Activated T-helper 1 cell treated with Interleukin-2 at 50 U/mL for 16 hours (primary cell): Measurements from ENCODE around the gene MED31.
"Not testable (repeated sequence)": the region's sequence is repeated elsewhere in the genome, so short reads cannot be mapped to it uniquely, and the experiment has no call there.

Experiments used
- DNase-seq: peaks from one replicate; pipeline ENCODE4 v3.0.0-alpha.2; 2020; ENCODE audit warnings: low read depth

The MED31 gene

GRCh38 chr17:6651354-6651918, at the start of gene MED31, which contains the start of gene C17orf100:
TSS of gene MED31 (minus strand) at chr17:6651605. CDS start at chr17:6651528, 77 bp downstream.
TSS of gene C17orf100 (plus strand) at chr17:6651762. CDS start at chr17:6651914, 152 bp downstream.
- DNase-seq = peak; percentile 91

DNA sequence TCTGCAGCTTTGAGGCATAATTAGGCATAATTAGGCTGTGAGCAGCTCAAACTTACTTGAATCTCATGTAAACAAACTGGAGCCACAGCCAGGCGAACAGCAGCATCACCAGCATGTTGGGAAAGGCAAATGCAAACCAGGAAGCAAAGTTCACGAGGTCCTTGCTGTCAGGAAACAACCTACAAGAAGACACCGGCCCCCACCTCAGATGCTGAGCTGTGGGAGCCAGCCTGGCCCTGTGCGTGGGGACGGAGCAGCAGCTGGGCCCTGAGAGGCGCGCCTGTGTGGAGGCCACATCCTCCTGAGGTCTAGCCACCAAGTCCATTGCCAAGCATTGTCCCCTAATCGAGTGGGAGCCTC, 49.5 kb upstream of the MED31 start:
- DNase-seq = no peak

DNA sequence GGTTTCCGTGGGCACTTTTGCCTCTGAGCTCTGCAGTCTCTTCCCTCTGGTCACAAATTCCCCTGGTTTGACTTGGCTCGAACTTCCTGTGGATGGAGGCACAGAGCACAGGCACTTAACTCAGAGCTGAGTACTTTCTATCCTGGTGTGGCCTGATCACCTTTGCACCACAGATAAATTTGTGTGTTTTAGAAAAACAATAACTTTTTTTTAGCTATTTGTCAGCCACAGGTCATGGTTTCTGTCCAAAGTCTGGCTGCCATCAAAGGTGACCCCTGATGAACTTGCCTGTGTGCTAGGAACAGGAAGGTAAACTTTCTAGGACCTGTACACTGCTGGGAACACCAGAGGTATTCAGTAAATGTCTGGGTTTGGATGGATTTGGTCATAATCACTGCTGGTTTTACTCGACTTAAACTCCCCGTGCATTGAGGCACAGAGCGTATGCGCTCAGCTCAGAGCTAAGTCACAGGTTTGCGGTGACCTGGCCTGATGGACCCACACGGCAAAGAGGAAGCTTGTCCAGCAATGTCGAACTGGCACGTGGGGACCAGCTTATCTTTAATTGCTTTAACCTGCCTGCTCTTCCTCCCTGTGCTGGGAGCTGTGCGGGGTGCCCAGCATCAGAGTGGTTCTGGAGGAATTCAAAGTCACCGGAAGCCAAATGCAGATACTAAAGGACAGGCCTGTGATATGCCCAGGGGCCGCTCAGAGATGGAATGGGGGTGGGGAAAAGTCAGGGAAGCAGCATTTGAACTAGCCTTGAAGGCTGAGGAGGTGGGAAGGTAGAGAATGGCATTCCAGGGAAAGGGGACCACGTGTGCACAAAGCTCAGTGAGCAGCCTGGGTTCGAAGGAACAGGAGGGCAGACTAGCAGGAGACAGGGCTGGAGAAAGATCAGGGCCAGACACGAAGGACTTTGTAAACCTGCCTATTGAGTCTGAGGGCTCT, 48.9 kb upstream of the MED31 start:
- no peak for DNase-seq

- DNase-seq = no peak
Measured at GRCh38 chr17:6698004-6698403, 46.6 kb upstream of the MED31 start.

DNA sequence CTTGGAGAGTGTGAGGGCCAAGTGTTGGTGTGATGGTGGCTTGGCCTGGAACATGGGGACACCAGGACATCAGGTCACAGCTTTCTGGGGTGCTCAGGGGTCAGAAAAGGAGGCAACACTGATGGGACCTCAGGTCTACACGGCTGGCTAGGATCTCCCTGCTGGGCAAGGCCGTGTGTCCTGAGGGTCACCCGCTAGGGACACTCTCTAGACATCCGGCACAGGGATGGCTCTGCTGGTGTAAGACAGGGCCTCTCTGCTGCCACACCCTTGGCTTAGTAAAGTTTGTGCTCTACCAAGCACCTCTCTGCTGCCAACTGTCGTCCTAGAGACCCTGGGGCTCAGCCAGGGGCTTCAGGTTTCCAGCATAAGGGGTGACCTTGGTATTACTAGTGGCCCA, 45.5 kb upstream of the MED31 start:
- DNase-seq = no peak

- no peak for DNase-seq
Measured at GRCh38 chr17:6695565-6695964, 44.2 kb upstream of the MED31 start.

- no peak for DNase-seq
Measured at GRCh38 chr17:6695051-6695450, 43.6 kb upstream of the MED31 start.

- not testable (repeated sequence) for DNase-seq
Measured at GRCh38 chr17:6691958-6692357, 40.6 kb upstream of the MED31 start.

DNA sequence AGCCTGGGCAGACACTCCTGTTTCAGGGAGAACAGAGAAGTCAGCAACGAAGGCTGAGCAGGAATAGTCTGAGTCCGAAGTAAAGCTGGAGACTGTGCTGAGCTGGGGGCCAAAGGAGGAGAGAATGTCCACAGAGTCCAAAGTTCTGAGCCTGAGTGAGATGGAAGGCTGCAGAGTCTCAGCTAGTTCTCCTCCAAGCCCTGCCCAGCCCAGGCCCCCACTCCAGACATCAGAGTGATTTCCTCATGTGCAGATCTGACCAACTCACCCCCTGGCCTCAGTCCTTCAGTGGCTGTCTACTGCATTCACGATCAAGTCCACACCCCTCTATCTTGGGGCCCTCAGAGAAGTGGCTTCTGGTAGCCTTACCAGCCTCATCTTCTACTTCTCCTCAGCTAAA, 40.1 kb upstream of the MED31 start:
- DNase-seq = no peak

GRCh38 chr17:6690641-6691040, 39.2 kb upstream of the MED31 start:
- DNase-seq = no peak

GRCh38 chr17:6688944-6689343, 37.5 kb upstream of the MED31 start:
- DNase-seq = no peak

DNA sequence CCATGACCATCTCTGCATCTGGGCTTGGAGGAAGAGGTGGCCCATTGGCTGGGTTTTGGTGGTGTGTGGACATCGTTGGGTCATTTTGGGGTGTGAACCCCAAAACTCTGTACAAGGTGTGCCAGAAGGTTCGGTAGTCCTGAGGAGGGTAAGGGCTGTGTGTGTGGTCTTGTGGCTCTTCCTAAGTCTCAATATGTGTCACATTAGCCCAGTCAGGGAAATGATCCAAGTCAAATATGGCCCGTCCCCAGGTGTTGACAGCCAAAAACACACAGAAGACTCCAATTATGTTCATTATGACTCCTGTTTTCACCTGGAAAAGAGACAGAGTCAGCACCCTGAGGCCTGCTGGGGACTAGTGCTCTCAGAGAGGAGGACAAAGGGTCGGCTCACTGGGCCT, 34.6 kb upstream of the MED31 start:
- DNase-seq = no peak

GRCh38 chr17:6684881-6685767, 33.7 kb upstream of the MED31 start:
- no peak for DNase-seq

GRCh38 chr17:6684460-6684783, 33.0 kb upstream of the MED31 start:
- no peak for DNase-seq

DNA sequence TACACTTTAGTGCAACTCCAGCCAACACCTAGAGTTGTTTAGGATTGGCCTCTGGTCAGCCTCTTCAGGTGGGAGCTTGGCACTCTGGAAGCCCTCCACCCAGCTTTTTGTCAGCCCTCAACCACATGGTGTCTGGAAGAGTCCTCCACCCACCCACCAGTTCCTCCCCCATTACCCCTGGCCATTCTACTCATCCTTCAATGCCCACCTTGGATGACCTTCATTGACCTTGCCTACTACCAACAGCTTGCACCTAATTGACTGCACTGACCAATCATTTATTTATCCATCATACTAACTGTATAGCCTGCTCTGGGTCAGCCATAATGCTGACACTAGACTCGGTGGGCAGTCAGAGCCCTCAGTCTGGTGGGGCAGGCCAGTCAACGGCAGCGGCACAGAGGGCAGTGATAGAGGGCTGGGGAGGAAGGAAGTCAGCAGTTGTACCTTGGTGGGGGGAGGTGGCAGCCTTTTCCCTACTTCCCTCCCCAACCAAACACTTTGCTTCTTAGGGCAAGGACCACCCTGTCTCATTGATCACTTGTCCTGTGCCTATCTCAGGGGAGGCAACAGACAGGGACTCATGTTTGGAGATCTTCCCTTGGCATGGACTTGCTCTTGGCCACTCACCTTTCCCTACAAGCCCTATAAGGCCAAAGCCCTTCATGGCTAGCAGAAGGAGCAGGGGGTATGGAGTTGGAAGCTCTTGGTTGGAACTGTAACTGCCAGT, 32.5 kb upstream of the MED31 start:
- no peak for DNase-seq

DNA sequence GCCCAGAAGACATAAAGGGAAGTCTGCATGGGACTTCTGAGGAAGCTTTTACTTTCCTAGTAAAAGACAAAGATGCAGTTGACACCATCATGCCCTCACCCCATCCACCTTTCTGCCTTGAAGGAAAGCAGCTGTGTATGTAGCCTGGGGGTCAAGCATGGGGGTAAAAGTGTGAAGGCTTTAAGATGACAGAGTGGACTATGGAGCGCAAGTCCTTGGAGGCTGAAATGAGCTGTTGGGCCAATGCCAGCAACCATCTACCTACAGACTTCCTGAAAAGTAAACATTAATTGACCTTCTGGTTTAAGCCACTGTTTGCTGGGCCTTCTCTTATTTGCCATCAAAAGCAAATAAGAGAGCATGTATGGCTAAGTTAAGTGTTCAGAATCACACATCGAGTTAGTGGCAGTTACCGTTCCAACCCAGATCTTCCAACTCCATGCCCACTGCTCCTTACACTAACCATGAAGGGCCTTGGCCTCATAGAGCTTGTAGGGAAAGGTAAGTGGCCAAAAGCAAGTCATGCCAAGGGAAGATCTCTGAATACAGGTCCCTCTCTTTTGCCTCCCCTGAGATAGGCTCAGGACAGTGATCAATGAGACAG, 31.8 kb upstream of the MED31 start:
- no peak for DNase-seq

- no peak for DNase-seq
Measured at GRCh38 chr17:6682339-6682738, 30.9 kb upstream of the MED31 start.

DNA sequence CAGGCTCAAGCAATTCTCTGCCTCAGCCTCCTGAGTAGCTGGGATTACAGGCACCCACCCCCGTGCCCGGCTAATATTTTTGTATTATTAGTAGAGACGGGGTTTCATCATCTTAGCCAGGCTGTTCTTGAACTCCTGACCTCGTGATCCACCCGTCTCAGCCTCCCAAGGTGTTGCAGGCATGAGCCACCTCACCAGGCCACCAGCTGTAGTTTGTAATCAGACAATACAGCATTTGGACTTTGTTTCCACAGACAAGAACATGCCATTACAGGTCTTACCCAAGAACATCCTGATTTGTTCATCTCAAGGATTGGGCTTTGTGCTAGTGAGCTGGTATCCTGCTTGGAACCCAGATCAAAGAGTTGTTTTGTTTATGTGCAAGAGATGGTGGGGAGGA, 30.3 kb upstream of the MED31 start:
- DNase-seq = no peak

DNA sequence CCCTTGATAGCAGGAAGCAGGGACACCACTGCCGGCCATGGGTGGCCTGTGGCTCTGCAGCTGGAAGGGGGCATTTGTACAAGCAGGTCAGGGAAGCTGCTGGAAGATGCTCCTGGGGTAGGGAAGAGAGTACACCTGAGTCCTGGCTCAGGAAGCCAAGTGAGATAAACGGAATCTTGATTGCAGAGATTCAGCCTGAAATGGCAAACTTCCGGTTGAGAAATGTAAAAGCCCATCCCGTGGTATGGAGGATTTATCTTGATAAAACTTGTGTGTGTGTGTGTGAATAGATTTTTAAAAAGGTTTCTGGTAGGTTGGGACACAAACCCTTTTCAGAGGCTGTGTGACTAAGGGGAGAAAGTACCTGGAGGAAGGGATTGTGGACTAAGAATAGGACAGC, 29.8 kb upstream of the MED31 start:
- DNase-seq = no peak

- no peak for DNase-seq
Measured at GRCh38 chr17:6679241-6679640, 27.8 kb upstream of the MED31 start.

- DNase-seq = no peak
Measured at GRCh38 chr17:6677946-6678345, 26.5 kb upstream of the MED31 start.
